GM10266 (cell line): ENCODE results near the gene HSD3B1.

Experiments used
- DNase-seq: peaks from one replicate; pipeline ENCODE4 v3.0.0; 2012; ENCODE audit errors: extremely low spot score
- TF ChIP-seq, protein P1 (sequence below): IDR thresholded peaks from 2 replicates; pipeline ENCODE4 v1.5.1; 2012; ENCODE audit warnings: mild to moderate bottlenecking, low read depth; ENCODE audit not compliant: control insufficient read depth, insufficient read depth; ENCODE audit errors: missing control alignments

HSD3B1 gene

DNA sequence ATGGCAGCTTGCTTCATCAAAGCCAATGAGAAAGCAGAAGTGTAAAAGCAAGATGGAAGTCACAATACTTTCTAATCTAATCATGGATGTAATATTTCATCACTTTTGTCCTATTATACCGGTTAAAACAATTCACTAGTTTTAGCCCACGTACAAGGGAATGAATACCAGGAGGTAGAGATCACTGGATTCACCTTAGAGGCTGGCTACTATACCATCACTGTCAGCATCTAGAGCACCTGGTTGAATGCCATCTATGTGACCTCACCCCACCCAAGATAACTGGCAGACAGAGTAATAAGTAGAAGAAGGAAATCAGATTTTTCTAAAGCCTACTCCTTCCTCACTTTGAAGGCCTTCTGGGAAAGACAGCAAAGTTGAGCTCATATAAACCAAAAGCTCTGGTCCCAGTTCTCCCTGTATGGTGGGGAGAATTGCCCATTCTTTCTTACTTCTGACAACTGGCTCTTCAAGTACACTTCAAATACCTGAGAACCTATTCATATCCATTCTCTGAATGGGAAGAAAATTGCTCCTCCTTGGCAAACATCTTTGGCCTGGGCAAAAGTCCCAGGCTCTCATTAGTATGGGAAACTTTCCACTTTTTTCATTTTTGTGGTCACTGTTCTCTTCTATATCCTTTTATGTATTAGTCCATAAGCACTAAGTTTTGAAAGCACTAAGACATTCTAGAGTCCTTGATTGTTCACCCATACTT, 24.8 kb downstream of the HSD3B1 start:
- TF ChIP-seq, protein P1, sequence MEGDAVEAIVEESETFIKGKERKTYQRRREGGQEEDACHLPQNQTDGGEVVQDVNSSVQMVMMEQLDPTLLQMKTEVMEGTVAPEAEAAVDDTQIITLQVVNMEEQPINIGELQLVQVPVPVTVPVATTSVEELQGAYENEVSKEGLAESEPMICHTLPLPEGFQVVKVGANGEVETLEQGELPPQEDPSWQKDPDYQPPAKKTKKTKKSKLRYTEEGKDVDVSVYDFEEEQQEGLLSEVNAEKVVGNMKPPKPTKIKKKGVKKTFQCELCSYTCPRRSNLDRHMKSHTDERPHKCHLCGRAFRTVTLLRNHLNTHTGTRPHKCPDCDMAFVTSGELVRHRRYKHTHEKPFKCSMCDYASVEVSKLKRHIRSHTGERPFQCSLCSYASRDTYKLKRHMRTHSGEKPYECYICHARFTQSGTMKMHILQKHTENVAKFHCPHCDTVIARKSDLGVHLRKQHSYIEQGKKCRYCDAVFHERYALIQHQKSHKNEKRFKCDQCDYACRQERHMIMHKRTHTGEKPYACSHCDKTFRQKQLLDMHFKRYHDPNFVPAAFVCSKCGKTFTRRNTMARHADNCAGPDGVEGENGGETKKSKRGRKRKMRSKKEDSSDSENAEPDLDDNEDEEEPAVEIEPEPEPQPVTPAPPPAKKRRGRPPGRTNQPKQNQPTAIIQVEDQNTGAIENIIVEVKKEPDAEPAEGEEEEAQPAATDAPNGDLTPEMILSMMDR = no peak
- no peak for DNase-seq

DNA sequence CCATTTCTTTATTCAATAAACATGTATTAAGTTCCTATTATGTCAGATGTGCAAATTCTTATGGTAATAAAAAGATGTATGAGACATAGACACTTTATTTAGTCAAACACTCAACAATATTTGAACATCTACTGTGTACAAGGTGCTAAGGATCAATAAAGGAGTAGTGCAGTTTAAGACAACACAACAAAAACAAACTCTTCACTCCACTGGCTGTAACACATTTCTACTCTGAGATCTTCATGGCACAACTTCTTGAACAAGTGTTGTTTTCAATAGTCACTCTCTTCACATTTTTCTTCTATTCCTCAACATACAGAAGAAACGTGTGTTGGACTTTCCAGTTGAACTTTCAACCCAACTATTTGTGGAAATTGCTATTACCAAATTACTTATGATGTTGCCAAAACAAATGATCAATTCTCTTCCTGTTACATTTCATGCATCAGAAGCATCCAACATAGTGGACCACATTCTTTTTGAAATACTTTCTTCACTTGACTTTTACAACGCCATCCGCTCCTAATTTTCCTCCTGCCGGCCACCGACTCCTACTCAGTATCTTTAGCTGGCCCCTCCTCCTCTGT, 25.4 kb downstream of the HSD3B1 start:
- DNase-seq = no peak
- TF ChIP-seq, protein P1 = no peak

DNA sequence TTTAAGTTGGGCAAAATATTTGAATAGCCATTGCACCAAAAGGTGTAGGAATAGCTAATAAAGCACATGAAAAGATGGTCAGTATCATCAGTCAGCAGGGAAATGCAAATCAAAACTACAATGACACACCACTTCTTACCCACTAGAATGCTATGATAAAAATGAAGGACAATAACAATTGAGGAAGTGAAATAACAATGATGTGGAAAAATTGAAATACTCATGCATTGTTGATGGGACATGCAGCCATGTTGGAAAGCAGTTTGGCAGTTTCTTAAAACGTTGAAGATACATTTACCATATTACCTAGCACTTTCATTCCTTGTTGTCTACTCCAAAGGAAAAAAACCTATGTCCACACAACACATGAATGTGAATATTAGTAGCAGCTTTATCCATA, 28.4 kb downstream of the HSD3B1 start:
- TF ChIP-seq, protein P1 = no peak
- no peak for DNase-seq

DNA sequence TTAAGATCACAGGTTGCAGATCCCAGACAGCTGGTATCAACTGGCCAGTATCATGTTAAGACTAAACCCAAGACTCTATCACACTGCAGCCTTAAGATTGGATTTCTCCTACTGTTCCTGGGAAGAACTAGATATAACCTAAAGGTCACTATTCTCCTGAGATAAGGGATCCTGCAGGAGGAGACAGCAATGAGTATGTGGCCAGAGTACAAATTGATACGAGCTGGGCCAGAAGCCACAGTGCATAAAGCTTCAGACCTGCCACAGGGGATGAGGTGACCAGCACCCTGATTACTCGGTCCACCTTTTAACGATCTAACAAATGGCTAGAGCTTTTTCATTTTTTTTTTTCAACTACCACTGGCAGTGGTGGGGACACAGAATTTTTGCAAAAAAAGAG, 31.0 kb downstream of the HSD3B1 start:
- no peak for DNase-seq
- TF ChIP-seq, protein P1 = no peak

DNA sequence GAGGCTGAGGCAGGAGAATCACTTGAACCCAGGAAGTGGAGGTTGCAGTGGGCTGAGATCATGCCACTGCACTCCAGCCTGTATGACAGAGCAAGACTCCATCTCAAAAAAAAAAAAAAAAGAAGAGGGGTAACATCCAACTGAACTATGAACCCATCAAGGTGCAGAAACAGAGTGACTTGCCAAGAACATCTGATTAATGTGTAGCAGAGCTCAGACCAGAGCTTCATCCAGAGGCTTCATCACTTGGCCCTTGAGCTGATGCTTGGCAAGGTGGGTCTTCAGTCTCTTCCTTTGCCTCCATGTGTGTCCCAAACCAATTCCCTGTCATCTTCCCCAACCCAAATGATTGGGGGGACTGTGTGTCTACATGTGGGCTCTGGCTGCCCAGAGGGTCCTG, 32.6 kb downstream of the HSD3B1 start:
- TF ChIP-seq, protein P1 = no peak
- DNase-seq = no peak

DNA sequence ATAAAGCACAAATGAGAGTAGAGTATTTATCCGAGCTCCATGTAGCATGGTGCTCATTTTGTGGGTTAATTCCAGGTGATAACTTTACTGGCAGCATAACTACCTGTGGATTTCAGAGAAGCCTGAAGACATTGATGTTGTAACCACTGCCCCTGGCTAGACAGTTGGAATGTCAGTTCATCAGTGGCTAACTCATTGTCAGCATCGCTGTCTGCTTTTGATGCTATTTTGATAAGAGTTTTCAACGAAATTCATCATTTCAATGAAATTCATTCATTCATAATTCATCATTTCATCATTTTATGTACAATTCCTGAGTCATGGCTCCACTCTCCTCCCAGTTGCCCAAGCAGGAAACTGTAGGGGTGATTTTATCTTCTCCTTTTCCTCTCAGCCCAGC, 34.4 kb downstream of the HSD3B1 start:
- DNase-seq = no peak

More for the DNA sequence above, 34.4 kb downstream of the HSD3B1 start:
- TF ChIP-seq, protein P1 = no peak
